GM21360 (cell line): ENCODE data around the gene TEX52.
"Not testable (repeated sequence)": the region's sequence is repeated elsewhere in the genome, so short reads cannot be mapped to it uniquely, and the experiment has no call there.

ENCODE experiments used
- ATAC-seq: cut with Tn5 transposase; IDR thresholded peaks from one replicate; pipeline ENCODE4 v1.9.1; 2021; ENCODE audit warnings: mild to moderate bottlenecking, moderate library complexity; ENCODE audit not compliant: unreplicated experiment

The TEX52 gene

DNA sequence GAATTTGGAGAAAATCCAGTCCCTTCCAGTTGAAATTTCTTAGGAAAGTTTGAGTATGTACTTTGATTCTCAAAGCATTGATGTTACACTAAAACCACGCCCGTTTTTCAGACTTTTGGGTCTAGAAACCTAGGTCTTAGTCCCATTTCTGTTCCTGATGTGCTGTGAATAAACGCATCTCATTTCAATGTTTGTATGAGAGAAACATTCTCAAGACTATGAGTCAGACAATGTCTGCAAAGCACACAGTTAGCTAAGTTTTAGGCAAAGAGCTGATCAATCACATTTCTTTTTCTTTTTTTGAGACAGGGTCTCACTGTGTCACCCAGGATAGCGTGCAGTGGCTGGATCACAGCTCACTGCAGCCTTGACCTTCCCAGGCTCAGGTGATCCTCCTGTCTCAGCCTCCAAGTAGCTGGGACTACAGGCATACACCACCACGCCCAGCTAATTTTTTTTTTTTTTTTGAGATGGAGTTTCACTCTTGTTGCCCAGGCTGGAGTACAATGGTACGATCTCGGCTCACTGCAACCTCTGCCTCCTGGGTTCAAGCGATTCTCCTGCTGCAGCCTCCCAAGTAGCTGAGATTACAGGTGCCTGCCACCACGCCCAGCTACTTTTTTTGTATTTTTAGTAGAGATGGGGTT, 12.3 kb upstream of the TEX52 start:
- ATAC-seq: not testable (repeated sequence)

DNA sequence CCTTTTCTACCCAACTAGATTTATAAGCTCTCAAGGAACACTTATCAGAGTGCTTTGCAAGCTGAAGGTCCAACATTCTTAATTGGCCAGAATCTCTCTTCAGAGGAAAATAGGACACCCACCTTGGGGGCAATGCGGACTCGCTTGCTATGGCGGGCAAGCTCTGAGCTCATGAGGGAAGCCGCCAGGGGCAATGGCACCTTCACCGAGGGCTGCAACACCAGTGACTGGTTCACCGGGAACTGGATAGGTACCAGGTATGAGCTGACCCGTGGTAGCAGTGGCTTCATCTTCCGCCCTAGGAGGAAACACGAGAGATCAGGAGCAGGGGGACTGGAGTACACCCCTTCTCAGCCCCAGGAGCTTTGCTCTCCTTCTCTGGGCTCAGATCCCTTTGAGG, 7.4 kb upstream of the TEX52 start:
- no peak for ATAC-seq

- not testable (repeated sequence) for ATAC-seq
These were observed 6.6 kb upstream of the TEX52 start for GRCh38 chr12:2863402-2863801.

GRCh38 chr12:2862876-2863275, 6.0 kb upstream of the TEX52 start:
- no peak for ATAC-seq

DNA sequence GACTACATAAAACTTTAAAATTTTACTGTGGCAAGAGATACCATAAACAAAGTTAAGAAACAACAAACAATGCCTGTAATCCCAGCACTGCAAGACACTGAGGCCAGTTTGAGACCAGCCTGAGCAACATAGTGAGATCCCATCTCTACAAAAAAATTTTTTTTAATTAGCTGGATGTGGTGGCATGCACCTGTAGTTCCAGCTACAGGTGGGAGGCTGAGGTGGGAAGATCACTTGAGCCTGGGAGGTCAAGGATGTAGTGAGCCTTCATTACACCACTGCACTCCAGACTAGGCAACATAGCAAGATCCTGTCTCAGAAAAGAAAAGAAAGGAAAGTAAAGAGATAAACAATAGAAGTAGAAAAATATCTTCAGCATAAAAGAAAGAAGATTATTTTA, 3.3 kb upstream of the TEX52 start:
- ATAC-seq: no peak

DNA sequence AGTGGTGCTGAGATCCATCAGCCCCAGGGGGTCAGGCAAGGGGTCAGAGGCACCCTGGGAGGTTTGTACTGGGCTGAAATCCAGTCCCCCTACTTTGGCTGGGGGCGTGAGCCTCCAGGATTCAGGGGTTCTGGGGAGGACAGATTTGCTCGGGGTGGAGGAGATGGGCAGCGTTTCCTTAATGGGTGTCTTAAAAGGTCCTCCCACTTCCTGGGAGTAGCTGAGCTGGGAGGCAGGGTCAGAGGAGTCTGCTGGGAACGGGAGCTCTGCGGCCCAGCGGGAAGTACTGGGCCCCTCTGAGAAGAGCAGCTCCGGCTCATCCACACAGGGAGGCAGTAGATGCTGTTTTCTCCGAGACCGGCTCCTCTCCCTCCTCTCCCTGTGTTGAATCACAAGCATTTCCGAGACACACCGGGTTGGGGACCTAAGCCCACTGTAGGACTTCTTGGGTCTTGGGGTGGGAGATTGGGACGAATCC, 2.1 kb upstream of the TEX52 start:
- ATAC-seq: no peak

- no peak for ATAC-seq
These were observed 1.5 kb upstream of the TEX52 start for GRCh38 chr12:2858334-2858733.

- no peak for ATAC-seq
These were observed 737 bp upstream of the TEX52 start for GRCh38 chr12:2857576-2857975.

DNA sequence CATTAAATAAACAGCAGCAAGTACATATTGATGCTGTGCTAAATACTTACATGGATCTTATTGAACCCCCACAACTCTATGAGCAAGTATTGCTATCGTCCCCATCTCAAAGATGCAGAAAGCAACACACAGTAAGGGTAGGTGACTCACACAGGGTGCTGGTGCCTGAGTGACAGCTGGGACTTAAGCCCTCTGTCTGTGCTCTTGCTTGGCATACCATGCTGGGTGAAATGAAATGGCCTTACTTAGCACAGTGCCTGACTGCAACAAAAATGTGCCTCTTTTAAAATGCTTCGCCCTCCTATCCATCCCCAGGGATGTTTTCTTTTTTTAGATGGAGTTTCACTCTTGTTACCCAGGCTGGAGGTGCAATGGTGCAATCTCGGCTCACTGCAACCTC, 788 bp downstream of the TEX52 start:
- no peak for ATAC-seq

- no peak for ATAC-seq
These were observed 1.3 kb downstream of the TEX52 start for GRCh38 chr12:2855546-2855945.

GRCh38 chr12:2854669-2855453, 2.0 kb downstream of the TEX52 start:
- no peak for ATAC-seq

DNA sequence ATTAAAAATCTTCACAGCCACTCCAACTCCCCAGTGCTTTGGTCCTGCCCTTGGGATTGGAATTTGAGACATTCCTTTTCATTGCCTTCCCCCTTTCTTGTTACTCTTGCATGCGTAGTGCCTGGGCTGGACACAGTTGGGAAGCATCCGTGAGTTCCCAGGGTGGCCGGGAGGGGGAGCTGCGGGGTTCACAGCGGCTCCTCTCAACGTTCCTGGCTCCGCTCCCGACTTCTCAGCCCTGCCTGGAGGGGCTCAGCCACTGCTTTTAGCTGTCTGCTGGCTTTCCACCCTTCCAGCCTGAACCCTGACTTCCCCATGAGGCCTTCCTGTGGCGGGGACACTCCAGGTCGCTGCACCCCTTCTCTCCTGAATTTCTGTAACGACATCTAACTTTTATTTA, 3.2 kb downstream of the TEX52 start:
- no peak for ATAC-seq

GRCh38 chr12:2851931-2852330, 4.9 kb downstream of the TEX52 start:
- ATAC-seq: no peak

DNA sequence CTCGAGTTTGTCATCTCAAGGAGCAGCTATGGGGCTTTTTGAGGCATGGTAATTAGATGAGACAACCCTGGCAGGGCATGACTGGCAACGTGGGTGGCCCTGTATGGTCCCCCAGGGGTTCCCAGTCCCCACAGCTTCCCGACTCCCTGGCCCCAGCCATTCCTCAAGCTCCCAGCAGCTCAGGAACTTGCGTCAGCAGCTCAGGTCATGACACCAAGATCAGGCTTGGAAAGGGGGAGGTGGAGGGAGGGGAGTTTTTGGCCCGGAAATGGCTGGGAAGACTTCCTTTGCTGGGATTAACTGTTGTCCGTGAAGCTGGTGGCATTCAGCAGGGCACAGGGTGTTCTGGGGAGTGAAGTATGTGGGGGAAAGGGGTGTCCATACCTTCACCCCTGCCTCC, 11.6 kb downstream of the TEX52 start:
- ATAC-seq: no peak

- ATAC-seq: no peak
These were observed 12.1 kb downstream of the TEX52 start for GRCh38 chr12:2844786-2845185.

DNA sequence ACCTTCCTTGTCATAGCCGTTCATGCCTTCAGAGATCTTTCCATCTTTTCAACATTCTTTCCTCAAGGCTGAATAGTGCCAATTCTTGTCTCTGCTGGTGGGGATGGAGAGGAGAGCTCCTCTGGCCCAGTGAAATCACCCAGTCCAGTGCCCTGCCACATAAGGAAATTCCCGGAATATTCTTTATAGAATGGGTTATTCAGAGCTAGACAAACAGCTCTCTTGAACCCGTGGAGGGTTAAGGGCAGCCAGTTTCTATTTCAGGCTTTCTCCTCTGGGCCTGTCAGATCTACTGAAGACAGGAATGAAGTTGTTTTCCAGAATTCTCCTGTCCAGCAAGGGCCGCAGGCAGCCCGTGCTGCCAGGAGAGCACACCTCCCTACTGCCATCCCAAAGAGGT, 13.9 kb downstream of the TEX52 start:
- ATAC-seq: no peak

DNA sequence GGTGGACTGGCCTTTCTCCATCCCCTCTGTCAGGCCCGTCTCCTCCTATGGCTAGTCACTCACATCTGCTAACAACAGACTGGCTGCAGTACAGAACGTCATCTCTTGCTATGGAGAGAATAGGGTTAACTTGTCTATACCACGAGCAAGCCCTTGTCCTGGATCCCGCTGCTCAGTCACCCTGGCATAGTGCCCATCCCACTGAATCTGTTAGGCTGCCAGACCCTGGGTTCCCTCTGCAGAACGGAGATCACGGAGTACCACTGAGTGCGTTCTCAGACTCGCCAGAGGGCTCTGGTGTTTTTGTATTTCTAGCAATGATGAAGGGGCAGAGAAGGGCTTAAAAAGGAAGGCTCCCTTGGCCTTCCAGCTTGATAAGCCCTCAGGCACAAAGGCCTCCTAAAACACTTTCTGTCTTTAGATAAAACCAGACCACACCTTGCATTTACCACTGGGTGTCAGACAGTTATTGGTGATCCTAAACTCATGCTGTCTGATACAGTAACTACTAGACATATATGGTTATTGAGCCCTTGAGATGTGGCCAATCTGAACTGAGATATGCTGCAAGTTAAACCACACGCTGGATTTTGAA, 15.7 kb downstream of the TEX52 start:
- ATAC-seq: no peak

DNA sequence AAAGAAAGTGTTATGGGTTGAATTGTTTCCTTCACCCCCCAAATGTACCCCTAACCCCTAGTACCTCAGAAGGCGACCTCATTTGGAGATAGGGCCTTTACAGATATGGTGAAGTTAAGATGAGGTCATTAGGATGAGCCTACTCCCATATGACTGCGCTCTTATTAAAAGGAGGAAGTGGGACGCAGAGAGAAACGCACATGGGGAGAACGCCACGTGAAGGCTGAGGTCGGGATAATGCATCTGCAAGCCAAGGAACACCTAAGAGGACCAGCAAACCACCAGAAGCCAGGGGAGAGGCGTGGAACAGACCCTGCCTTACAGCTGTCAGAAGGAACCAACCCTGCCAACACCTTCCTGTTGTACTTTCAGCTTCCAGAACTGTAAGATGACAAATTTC, 20.3 kb downstream of the TEX52 start:
- no peak for ATAC-seq

GRCh38 chr12:2835691-2836403, 21.0 kb downstream of the TEX52 start:
- no peak for ATAC-seq

DNA sequence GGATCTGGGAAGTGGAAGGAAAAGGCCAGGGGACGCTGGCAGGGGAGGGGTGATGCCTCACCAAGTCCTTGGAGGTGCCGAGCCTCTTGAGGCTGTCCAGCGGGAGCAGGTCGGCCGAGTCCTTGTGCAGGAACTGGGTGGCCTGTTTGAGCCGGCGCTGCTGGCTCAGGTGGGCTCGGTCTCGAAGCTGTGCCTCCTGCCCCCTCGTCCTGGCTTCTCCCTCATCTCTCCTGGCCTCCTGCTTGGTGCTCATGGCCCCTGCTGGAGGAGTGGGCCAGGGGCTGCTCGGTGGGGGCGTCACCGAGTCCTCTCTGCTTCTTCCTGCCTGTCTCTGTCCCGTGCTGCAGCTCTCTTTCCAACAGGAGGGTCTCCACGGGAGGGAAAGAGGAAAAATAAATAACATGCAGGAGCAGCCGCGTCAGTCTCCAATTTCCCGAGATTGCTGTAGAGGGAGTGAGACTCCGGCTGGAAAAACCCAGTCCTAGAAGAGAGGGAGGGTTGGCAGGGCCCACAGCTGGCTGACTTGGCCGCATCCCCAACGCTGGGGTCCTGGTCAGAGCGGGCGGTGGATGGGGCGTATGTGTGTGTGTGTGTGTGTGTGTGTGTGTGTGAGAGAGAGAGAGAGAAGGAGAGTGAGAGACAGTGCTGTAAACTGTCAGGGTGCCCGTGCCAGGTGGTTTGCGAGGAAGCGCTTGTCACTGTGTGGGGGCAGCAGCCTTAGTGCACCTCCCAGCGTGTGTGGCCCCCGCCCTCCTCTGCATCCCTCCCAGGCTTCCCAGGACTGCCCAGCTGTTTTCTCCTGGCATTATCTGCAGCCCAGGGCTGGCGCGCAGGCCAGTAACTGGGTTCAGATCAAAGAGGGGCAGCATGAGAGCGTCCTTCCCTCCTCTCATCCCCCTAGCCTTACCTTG, 22.0 kb downstream of the TEX52 start, which contains the start of gene NRIP2:
Gene NRIP2, minus strand, starts transcription at position 455 of the 911 bp plus-strand sequence. Its CDS starts 52 bp downstream, at position 403.
- ATAC-seq: no peak
